Measurements from ENCODE around the gene CCDC61. TPM values are rescaled to one million over a fixed set of nuclear protein-coding genes. Genes with fewer than 3 reads are reported as not detected.
A peak's percentile ranks its signal among the peaks of the same experiment; 100 is the strongest.

Gene CCDC61
- 1 to 10 TPM; 4.9 to 6.2 (median 5.5) TPM for total RNA-seq
- 1 to 10 TPM; 2.9 to 5.3 (median 4.0) TPM for polyA plus RNA-seq
- long read RNA-seq, donor 1, partial matches to known transcripts = 3 of 7 reads
- long read RNA-seq, donor 1, other reads (novel, unspliced or antisense) = 1 of 7 reads
- long read RNA-seq, donor 2, transcript CCDC61-204 (14 exons, 1,817 nt) = major isoform, 8 of 12 reads
- long read RNA-seq, donor 2, partial matches to known transcripts = 2 of 12 reads
- long read RNA-seq, donor 2, other reads (novel, unspliced or antisense) = 2 of 12 reads

DNA sequence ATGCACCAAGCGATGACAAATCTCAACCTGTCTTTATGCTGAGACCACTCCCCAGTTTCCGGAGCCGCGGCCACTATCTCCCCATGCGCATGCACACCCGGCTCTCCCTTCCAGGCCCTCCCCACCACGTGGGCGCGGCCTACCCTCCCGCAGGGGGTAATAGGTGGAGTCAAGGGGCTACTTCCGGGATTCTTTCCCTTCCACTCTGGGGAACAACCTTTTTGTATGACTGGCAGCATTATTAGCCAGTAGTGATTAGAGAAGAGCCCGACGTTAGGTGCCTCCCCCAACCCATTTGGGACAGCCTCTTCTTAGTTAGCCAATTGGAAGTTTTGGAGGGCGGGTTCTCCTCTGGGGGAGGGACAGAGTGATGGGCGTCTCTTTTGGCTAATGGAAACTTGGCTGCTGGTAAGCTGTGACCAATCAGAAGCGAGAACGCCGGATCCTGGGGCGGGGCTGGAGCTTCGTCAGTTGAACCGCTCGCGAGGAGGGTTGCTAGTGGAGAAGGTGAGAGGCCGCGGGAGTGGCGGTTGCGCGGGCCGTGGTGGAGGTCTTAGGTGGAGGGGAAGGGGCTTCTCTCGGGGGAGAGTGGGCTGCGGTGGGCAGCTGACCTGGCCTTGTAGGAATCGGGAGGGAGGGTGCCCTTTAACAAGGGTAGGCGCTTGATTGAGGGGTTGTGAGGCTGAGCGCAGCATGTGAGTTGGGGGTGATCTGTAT, at the start of gene CCDC61:
CCDC61 (plus strand) TSS at position 470 of the 717 bp plus-strand sequence. CDS start 7,552 bp downstream, outside the sequence.
- Histone ChIP-seq H3K27ac (peak within 1 kb of the TSS; percentile 81), H3K4me1 (no peaks in the 10 kb centered on the region), H3K4me3 (peak within 1 kb of the TSS; percentile 75), H3K27me3 (ENCODE audit: insufficient read depth in 3 of 3, low read length in 2 of 3) (peaks cover 0 to 7% (median 7%) of the 10 kb centered on the region in 3 donors), H3K9me3 (no peaks in the 10 kb centered on the region), H3K36me3 (ENCODE audit: insufficient read depth in 1 of 2, low read depth in 1 of 2) (peaks cover 0 to 10% of the 10 kb centered on the region in 2 donors)
- ATAC-seq (peak; percentile 98 to 99 (median 98)), DNase-seq (peak; percentile 91 to 96)
- intact Hi-C loops (cut with DNase I) = loop anchor here (5.0 kb wide), 2 partner anchors 68 to 108 kb away; partner anchors contain the start of gene IRF2BP1 (in 1 of the 2)
- WGBS, 3 donors = 0 to 1% (median 0%) methylated on average over 34 of the region's 34 CpGs
- no peak for TF ChIP-seq CTCF (IDR thresholded peaks at IDR 0.05)

- Histone ChIP-seq H3K9me3 (no peaks in the 10 kb centered on the region), H3K4me3 (no peak overlapping the region), H3K27ac (no peak overlapping the region), H3K27me3 (ENCODE audit: insufficient read depth in 3 of 3, low read length in 2 of 3) (peaks cover 0 to 34% (median 0%) of the 10 kb centered on the region in 3 donors), H3K4me1 (no peaks in the 10 kb centered on the region), H3K36me3 (ENCODE audit: insufficient read depth in 1 of 2, low read depth in 1 of 2) (peaks cover 0 to 3% of the 10 kb centered on the region in 2 donors)
- ATAC-seq = no peak
- TF ChIP-seq CTCF (IDR thresholded peaks at IDR 0.05) = no peak
- 89 to 95% (median 94%) methylated on average over 1 of the region's 1 CpG for WGBS, 3 donors
- no peak for DNase-seq
- intact Hi-C loops (cut with DNase I) = loop anchor here in 1 of 2 donors (1.0 kb wide), 1 partner anchor 49 kb away; no protein-coding TSS in a partner anchor
Observed at GRCh38 chr19:45947926-45948325, 47.3 kb upstream of the CCDC61 start.

GRCh38 chr19:45952341-45952685, 43.0 kb upstream of the CCDC61 start:
- Histone ChIP-seq H3K9me3 (no peaks in the 10 kb centered on the region), H3K4me1 (no peaks in the 10 kb centered on the region), H3K27ac (no peak overlapping the region), H3K36me3 (ENCODE audit: insufficient read depth in 1 of 2, low read depth in 1 of 2) (no peaks in the 10 kb centered on the region), H3K4me3 (no peak overlapping the region), H3K27me3 (ENCODE audit: insufficient read depth in 3 of 3, low read length in 2 of 3) (peaks cover 0 to 52% (median 3%) of the 10 kb centered on the region in 3 donors)
- ATAC-seq (no peak), DNase-seq (no peak)
- no peak for TF ChIP-seq CTCF (IDR thresholded peaks at IDR 0.05)
- 42 to 48% (median 43%) methylated on average over 8 of the region's 8 CpGs for WGBS, 3 donors
- intact Hi-C loops (cut with DNase I) = no loop called here

DNA sequence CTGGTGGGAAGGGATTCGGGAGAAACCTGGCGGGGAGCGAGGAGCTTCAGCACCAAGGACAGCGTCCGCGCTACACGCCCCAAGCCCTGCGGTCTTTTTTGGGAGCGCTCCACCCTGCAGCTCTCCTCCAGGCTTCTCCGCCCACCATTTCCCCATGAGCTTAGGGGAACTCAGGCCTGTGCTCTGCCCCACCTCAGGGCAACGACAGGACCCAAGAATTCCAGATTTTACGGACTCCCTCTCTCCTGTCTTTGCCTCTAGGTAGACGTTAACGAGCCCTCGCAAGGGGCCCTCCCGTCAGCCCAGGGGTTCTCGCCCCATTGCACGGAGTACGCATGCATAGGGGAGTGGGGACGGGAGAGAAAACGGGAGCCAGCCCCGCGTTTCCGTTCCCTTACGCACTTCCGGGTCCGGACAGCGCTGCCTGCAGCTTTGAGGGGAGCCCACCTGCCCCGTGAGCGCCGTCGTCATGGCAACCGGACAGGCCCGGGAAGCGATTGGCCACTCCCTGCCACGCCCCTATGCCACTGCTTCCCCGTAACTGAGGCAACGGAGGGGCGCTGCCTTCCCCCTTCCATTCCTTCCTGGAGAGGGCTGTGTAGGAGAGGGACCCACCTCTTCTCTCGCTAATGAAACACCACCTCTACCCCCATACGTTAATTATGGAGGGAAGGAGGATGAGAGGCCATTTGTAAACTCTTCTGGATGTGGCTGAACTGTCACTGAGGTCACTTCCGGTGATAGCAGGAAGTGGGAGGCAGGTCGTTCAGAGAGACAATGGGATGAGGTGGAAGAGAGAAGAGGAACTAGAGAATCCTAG, 42.4 kb upstream of the CCDC61 start:
- peaks cover 0 to 51% (median 3%) of the 10 kb centered on the region in 3 donors for H3K27me3 ChIP-seq (ENCODE audit: insufficient read depth in 3 of 3, low read length in 2 of 3)
- H3K4me3 ChIP-seq = peak overlapping the region; percentile 22
- ATAC-seq = peak; percentile 42 to 62 (median 60)
- 5 to 14% (median 9%) methylated on average over 41 to 43 of the region's 43 CpGs for WGBS, 3 donors
- no peaks in the 10 kb centered on the region for H3K9me3 ChIP-seq
- no peaks in the 10 kb centered on the region for H3K4me1 ChIP-seq
- no peak for TF ChIP-seq CTCF (IDR thresholded peaks at IDR 0.05)
- H3K36me3 ChIP-seq (ENCODE audit: insufficient read depth in 1 of 2, low read depth in 1 of 2) = no peaks in the 10 kb centered on the region
- intact Hi-C loops (cut with DNase I) = no loop called here
- peak; percentile 47 to 65 for DNase-seq
- H3K27ac ChIP-seq = no peak overlapping the region
